GM19395 (cell line): ENCODE results near the gene HTRA3.
"Not testable (repeated sequence)": the region's sequence is repeated elsewhere in the genome, so short reads cannot be mapped to it uniquely, and the experiment has no call there.

ENCODE experiments used
- ATAC-seq: cut with Tn5 transposase; IDR thresholded peaks from one replicate; pipeline ENCODE4 v1.9.1; 2021; ENCODE audit warnings: mild to moderate bottlenecking, moderate library complexity; ENCODE audit not compliant: unreplicated experiment

HTRA3 gene

DNA sequence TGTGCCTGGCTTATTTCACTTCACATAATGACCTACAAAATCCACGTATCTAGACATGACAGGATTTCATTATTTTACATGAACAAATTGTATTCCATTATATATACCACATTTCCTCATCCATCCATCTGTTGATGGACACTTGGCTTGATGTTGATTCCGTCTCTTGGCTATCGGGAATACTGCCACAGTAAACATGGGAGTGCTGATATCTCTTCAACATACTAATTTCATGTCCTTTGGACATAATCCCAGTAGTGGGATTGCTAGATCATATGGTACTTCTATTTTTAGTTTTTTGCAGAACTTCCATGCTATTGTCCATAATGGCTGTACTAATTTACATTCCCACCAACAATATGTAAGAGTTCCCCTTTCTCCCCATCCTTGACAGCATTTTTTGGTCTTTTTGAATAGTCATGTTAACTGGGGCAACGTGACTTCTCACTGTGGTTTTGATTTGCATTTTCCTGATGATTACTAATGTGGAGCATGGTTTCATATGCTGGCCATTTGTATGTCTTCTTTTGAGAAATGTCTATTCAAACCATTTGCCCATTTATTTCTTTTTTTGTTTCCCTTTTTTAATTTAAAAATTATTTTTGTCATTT, 68.9 kb downstream of the HTRA3 start:
- no peak for ATAC-seq

DNA sequence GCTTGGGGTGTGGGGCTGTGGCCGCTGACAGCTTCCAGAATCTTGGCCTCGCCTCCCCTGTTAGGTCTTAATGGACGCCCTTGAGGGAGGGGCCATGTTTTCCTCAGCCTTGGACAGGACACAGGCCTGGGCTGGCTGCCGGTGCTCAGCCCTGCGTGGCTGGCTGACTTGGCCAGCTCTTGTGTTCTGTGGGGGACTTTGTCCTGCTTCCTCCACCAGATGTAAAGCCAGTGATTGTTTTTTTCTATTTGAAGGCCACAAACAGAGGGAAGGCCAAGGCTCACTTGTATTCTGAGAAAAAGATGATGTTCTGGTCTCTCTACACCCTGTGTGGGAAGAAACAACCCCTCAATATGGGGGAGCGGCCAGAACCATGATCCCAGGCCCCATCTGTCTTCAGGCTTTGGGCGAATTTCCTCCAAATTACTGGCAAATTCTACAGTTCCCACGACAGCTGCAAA, 71.3 kb downstream of the HTRA3 start:
- no peak for ATAC-seq

DNA sequence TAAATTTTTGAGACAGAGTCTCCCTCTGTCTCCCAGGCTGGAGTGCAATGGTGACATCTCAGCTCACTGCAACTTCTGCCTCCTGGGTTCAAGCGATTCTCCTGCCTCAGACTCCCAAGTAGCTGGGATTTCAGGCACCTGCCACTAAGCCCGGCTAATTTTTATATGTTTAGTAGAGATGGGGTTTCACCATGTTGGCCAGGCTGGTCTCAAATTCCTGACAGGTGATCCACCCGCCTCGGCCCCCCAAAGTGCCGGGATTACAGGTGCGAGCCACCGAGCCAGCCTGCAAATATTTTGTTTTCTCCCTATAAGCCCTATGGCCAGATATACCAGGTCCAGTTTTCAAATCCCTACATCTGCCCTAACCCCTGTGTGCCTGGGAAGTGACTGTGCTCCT, 71.7 kb downstream of the HTRA3 start:
- ATAC-seq, result not testable (repeated sequence)

DNA sequence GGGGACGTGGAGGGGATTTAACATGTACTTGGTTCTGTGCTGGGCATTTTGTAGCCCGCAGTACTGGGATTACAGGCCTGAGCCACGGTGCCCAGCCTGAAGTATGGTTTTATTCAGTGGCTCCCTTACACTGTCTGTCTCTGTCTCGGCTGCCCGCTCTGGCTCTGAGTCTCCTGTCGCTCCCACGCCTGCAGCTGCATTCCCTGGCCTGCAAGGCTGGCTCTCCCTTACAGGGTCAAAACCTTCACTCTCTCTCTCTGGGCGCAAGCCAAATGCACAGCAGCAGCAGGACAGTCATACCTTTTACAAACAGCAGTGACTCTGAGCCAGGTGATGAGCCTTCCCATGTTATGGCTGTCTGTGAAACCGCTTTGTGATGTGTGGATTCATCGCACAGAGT, 72.1 kb downstream of the HTRA3 start:
- ATAC-seq, result no peak

DNA sequence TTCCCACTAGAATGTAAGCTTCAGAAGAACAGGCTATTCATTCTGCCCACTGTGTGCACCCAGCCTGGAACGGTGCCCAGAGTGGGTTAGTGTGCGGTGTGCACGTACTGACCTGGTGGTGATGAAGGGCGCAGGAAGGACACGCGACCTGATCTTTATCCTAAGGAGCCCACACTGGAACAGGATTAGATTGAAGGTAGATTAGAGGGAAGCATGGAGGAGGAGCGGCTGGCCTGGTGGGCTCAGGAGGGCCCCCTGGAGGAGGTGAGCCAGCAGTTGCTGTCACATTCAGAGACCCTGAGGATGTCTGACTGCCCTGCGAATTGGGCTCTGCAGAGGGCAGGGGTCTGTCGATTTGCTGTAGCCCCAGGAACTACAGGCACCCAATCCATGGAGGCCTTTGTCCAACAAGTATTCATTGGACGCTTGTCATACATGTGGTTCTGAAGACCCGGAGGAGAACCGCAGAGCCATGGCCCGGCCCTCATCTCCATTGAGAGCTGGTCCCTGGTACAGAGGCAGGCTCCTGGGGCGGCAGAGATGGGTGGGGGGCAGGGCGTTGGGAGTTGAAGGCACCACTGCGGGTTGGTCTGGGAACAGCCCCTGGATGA, 73.2 kb downstream of the HTRA3 start:
- no peak for ATAC-seq

DNA sequence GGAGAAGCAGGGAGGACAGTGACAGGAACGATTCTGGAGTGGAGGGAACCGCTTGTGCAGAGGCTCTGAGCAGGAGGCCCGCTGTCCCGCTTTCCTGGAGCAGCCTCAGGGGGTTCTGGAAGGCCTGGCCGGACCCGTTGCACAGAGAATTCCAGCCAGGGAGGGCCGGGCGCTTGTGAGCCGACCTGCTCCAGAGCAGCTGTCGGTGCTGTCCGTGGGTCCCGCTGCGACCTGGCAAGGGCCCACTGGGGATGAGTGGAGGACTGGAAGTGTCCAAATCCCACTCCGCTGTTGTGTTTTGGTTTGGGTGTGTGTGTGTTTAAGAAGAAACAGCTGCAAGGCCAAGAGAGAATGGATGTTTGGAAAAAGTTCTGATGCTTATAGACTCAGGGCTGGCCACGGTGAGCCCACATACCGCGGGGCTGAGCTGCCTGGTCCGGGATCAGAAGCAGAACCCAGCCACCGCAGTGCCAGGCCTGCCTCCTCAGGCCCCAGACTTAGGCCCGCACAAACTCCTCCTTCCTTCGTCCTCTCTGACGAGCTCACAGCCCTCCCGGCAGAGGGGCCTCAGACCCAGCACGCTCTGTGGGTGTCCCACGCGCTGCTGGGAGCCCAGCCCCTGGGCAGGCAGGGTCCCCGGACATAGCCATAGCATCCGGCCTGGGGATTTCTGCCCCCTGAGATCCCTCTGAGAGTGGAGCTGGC, 73.9 kb downstream of the HTRA3 start:
- no peak for ATAC-seq

DNA sequence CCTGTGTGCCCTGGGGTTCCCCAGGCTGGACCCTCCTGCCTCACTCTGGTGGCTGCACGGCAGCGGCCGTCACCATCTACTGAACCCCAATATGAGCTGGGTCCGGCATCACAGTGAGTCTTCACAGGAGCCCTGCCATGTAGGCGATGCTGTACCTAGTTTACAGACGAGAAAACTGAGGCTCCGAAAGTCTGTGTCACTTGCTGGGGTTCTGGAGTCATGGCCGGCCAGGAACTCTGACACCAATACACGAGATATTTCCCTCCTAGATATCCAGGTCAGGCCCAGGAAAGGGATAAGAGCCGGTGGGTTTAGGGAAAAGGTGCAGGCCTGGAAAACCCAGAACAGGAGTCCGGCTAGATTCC, 74.4 kb downstream of the HTRA3 start:
- ATAC-seq, result no peak

DNA sequence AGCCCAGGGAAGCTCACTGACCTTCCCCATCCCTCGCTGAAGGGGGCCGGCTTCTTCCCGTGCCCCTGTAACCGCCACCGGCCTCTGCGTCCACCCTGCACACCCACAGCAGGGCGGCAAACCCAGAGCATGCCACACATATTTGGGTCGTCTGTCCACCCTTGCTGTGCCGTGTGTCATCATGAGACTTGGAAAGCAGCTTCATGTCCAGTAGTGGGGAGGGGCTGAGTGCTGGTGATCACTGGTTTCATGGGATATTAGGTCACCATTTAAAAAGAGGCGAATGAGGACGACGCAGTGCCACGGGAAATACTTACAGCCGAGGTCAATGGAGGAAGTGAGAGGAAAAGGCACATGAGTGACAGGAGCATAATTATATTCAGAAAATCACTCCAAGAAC, 74.8 kb downstream of the HTRA3 start:
- ATAC-seq, result no peak

DNA sequence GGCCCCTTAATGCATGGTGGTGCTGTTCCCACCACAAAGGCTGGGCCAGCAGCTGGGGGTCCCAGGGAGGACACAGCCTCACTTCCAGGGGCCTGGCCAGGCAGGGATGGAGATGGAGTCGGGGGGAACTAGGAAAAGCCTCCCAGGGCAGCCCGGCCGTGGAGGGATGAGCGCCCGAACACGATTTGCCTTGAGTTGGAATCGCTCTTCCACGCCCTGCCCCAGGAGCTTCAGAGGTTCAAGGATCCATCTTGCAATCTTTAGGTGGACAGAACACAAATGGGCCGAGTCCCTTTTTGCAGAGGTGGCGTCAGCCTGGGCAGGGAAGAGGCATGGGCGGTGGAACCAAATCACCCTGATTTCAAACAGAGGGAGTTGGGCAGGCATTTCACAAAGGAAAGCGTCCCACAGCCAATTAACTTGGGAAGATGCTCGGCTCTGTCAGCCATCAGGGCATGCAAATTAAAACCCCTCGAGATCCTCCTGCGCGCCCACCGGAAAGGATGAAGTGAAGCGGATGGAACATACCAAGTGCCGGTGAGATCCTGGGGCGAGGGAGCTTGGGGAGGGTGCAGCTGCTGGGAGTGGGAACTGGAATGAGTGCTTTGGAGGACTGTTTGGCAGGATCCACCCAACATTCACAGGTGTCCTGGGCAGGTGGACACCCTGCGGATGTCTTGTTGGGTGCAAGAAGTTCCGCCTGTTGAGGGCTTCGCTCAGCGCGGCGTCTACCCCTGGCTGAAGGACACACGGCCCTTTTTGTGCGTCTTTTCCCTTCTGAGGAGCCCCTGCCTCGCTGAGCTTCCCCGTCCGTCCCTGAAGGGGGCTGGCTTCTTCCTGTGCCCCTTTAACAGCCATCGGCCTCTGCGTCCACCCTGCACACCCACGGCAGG, 75.7 kb downstream of the HTRA3 start:
- no peak for ATAC-seq

DNA sequence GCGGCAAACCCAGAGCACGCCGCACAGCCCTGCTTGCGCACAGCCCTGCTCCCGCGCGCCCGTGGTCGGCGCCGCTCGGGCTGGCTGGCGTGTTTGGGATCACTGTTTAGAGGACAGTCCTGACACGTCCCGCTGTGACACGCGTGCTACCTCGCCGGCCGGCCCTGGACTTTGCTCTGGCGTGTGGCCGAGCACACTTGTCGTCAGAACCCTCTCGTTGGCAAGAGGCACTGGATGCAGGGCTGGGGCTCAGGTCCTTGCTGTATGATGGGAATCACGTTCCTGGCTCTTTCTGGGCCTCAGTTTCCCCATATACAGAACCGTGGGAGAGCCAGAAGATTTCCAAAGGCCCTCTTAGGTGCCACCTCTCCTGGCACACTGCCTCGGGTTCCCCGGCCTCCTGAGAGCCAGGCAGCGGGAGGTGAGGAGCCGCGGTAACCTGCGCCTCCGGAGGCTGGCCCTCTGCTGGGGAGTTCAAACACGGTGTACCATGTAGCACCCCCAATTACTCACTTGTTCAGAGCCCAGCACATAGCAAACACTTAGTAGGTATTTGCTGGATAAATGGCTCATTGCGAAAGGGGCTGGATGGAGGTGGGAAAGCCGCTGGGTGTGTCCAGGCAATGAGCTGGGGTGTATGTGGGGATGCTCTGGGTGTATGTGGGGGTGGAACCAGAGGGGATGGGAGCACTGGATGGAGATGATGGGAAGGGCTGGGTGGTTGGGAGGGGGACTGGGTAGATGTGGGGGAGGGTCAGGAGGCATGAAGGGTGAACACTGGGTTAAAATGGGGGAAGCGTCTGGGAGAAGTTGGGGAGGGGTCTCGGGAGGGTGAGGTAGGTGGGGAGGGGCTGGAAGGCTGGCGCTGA, 76.6 kb downstream of the HTRA3 start:
- no peak for ATAC-seq

DNA sequence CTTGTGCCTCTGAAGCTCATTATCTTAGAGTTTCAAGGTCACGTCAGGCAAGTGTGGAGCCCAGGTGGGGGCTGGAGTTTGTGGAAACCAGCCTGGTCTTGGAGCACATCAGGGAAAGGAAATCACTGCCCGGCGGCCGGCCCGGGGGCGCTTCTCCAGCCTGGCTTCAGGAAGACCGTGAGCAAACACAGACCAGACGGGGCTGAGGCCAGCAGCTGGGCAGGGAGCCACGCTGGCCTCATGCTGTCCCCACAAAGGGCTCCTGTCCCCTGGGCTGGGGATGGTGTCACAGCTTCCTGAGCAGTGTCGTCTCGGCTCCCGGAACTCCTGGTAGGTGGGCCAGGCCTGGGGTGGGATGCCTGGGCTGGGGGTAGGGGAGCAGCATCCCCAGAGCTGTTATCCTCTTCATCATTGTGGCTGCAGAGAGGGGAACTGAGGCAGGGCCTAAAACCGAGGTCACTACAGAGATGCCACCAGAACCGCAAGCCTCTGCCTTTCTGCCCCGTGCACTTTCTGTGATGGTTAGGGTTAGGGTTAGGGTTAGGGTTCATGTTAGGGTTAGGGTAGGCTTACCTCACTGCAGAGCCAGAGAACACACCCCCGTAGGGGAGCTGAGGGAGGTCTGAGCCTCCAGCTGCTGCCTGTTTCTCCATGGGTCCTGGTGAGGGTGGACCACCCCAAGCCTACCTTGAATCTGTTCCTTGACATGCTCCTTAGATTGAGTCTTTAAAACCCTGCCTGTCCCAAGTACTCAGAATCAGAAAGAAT, 77.5 kb downstream of the HTRA3 start:
- ATAC-seq, result no peak

DNA sequence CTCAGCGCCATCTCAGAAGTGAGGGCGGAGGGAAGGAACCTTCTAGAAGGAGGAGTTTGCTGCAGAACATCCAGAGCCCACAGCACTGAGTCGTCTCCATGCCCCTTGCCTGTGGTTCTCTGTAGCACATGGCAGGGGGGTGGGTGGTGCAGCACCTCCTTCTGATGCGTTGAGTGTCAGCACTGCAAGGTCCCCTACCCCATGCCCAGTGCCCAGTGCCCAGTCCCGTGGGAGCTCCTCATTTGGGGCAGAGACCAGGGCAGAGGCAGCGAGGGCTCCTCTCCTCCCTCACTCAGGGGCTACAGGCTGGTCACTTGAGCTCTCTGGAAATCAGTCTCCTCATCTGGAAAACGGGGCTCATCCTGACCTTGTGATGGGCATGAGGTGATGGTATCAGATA, 78.1 kb downstream of the HTRA3 start:
- no peak for ATAC-seq

DNA sequence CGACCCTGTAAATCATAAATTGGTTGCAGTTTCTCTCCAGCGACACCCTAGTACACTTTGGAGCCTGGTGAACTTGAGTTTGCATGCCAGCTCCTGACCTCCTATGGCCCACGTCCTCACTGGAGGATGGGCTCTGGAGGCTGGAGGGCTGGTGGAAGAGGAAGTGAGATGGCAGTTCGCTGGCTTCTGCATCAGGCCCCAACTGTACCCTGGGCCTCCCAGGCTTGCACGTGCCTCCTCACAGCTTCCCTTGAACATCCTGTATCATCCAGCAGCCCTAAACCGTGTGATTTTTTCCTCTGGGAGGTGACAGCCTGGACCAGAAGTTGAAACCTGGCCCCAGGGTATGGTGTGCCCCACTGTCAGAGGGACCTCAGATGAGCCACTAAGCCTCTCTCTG, 78.5 kb downstream of the HTRA3 start:
- ATAC-seq, result no peak

DNA sequence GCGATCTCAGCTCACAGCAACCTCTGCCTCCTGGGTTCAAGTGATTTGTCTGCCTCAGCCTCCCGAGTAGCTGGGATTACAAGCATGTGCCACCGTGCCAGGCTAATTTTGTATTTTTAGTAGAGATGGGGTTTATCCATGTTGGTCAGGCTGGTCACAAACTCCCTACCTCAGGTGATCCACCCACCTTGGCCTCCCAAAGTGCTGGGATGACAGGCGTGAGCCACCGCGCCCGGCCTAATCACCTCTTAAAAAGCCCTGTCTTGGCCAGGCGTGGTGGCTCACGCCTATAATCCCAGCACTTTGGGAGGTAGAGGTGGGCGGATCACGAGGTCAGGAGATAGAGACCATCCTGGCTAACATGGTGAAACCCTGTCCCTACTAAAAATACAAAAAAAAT, 79.7 kb downstream of the HTRA3 start:
- ATAC-seq, result not testable (repeated sequence)

DNA sequence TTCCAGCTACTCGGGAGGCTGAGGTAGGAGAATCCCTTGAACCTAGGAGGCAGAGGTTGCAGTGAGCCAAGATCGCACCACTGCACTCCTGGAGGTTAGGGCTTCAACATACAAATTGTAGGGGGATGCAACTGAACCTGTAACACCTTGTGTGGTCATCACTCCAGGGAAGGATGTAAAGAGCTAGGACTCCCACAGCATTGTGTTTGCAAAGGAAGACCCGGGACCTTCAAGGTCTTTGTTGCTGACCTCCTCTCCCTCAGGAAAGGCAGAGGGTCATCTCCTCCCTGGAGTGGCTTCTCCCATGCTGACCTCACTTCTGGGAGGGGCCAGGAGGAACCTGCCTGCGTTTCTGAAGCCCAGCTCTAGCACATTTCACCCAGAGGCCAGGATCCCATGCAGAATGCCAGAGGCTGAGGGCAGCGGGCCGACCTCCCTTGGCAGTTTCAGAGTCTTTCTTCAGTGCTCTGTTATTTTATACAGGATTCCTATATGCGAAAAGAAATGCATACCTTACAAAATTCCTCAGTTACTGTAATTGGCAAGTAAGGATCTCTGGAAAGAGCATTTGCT, 80.2 kb downstream of the HTRA3 start:
- no peak for ATAC-seq

DNA sequence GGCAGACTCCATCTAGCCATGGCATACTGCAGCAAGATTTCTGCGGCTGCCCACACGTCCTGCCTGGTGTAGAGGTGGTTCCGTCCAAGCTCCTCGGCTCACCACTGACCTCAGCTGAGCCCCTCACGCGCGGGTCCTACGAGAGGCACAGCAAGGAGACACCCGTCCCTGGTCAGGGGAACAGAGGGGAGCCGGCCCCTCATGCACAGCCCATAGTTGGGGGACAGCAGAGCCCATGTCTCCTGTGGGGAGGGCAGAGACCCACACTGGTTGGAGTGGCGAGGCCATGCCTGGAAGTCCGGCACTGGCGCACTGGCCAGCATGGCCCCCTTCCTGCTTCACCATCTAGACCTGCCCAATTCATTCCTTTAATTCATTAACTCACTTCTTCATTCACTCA, 80.8 kb downstream of the HTRA3 start:
- ATAC-seq, result no peak

DNA sequence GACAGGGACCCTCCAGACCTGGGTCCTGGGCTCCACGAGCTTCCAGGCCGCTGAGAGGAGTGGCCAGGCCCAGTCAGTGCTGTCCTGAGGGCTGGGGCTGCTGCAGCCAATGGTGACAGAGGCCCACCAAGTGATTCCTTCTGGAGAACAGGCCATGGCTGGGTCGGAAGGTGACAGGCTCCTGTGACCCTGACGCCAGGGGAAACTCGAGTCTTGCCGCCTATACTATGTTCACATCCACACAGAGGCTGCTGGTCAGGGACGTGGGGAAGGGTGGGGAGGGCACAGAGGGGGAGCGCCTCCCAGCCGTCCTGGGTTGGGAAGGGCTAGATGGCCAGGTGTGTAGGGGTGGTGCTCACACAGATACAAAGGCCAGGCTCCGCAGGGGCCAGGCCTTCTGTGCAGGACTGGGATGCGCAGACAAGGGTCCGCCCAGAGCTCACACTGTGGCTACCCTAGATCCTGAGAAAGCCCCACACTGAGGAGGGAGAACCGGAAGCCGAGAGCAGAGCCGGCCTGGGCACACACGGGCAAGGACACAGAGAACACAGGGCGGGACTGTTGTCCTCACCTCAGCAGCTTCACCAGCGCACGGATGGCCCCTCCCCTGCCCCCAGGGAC, 81.4 kb downstream of the HTRA3 start:
- ATAC-seq, result no peak

DNA sequence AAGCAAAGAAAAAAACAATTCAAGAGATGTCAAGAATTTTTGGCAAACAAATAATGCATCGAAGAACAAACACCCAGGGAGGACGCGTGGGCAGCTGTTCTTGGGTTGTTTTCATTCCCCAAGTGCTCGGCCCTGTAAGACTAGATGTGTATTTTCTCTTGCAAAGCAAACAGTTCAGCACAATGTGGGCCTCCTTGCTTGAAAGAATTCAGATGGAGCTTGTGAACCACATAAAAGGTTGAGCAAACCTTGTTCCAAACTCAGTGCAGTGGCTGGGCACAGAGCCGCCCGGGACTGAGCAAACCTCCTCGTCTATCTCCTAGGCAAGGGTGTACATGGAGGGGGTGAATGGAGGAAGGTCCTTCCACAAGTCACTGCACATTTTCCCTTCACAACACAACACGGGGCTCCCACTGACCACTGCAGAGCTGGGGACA, 82.4 kb downstream of the HTRA3 start:
- ATAC-seq, result no peak
